Measurements from ENCODE around the gene HFM1. TPM values are rescaled to one million over a fixed set of nuclear protein-coding genes. Genes with fewer than 3 reads are reported as not detected.

The HFM1 gene
- total RNA-seq, 3 donors from 2014 or later (not counting 1 experiment from before 2014, with no cell fraction given) = 0.86 TPM; not detected in 2

DNA sequence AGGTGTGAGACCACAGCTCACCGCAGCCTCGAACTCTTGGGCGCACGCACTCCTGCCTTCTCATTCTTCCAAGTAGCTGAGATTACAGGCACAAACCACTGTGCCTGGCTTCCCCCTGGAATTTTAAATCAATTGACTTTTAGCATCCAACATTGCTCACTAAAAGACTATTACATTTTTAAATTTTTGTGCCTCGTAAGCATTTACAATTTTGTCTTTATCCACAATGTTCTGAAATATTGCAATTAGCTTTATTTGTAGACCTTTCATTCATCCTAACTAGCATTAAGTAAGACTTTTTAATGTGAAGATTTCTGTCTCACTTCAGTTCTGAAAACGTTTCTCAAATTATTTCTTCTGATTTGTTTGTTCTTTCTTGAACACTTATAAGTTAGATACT, 122.9 kb downstream of the HFM1 start:
- Histone ChIP-seq H3K36me3 (ENCODE audit: control insufficient read depth, insufficient read depth, low read length) (no peaks in the 10 kb centered on the region), H3K27ac (ENCODE audit: low read length) (no peak overlapping the region), H3K4me1 (ENCODE audit: control insufficient read depth, insufficient read depth, low read length) (no peaks in the 10 kb centered on the region), H3K27me3 (ENCODE audit: control insufficient read depth, insufficient read depth, low read length) (no peaks in the 10 kb centered on the region), H3K9me3 (ENCODE audit: control insufficient read depth, insufficient read depth, low read length) (no peaks in the 10 kb centered on the region), H3K4me3 (ENCODE audit: low read length) (no peak overlapping the region)
- H3K36me3 Mint-ChIP-seq = no peaks in the 10 kb centered on the region
- DNase-seq (no peak), ATAC-seq (no peak)
- WGBS (ENCODE audit: insufficient coverage) = 76% methylated on average over 5 of the region's 6 CpGs
- H3K9me3 Mint-ChIP-seq = no peaks in the 10 kb centered on the region
- no peaks in the 10 kb centered on the region for H3K4me1 Mint-ChIP-seq
- TF ChIP-seq, protein P1, sequence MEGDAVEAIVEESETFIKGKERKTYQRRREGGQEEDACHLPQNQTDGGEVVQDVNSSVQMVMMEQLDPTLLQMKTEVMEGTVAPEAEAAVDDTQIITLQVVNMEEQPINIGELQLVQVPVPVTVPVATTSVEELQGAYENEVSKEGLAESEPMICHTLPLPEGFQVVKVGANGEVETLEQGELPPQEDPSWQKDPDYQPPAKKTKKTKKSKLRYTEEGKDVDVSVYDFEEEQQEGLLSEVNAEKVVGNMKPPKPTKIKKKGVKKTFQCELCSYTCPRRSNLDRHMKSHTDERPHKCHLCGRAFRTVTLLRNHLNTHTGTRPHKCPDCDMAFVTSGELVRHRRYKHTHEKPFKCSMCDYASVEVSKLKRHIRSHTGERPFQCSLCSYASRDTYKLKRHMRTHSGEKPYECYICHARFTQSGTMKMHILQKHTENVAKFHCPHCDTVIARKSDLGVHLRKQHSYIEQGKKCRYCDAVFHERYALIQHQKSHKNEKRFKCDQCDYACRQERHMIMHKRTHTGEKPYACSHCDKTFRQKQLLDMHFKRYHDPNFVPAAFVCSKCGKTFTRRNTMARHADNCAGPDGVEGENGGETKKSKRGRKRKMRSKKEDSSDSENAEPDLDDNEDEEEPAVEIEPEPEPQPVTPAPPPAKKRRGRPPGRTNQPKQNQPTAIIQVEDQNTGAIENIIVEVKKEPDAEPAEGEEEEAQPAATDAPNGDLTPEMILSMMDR (IDR thresholded peaks at IDR 0.05) = no peak
- no peak overlapping the region for H3K4me3 Mint-ChIP-seq
- H3K27ac Mint-ChIP-seq = no peak overlapping the region
- peaks cover 10 to 18% of the 10 kb centered on the region in 2 donors for H3K27me3 Mint-ChIP-seq (ENCODE audit: low read depth in 2 of 2)
- intact Hi-C loops (cut with micrococcal nuclease) = loop anchor here (5.0 to 10.0 kb wide), 3 partner anchors 231 to 1343 kb away; partner anchors contain the start of genes GLMN and RPAP2

DNA sequence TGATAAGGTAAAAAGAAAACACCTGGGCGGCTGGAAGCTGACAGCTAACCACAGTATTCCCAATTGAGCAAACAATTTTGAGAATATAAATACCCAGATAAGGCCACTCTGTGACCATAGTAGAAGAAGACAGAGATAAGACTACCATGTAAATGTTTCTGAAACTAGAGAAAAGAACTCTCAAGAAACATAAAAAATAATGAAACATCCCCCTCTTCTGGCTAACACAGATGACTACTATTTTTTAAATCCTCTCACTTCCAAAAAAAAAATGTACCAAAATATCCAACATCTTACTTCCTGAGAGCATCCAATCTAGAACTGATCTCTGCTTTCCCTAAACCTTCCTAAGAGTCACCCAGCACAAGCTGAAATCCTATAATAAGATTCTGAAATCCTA, 125.9 kb downstream of the HFM1 start:
- intact Hi-C loops (cut with micrococcal nuclease) = loop anchor here (5.0 kb wide), 1 partner anchor 701 kb away; no protein-coding TSS in a partner anchor
- Mint-ChIP-seq H3K27me3 (ENCODE audit: low read depth in 2 of 2) (peaks cover 10 to 18% of the 10 kb centered on the region in 2 donors), H3K36me3 (no peaks in the 10 kb centered on the region), H3K4me3 (no peak overlapping the region), H3K4me1 (no peaks in the 10 kb centered on the region), H3K27ac (no peak overlapping the region), H3K9me3 (no peaks in the 10 kb centered on the region)
- no peaks in the 10 kb centered on the region for H3K4me1 ChIP-seq (ENCODE audit: control insufficient read depth, insufficient read depth, low read length)
- peak in 1 of 2 donors; percentile 2 for DNase-seq
- H3K4me3 ChIP-seq (ENCODE audit: low read length) = no peak overlapping the region
- no peak overlapping the region for H3K27ac ChIP-seq (ENCODE audit: low read length)
- no peak for ATAC-seq
- no CpG with 5 or more reads among the region's 1 CpG for WGBS (ENCODE audit: insufficient coverage)
- H3K36me3 ChIP-seq (ENCODE audit: control insufficient read depth, insufficient read depth, low read length) = no peaks in the 10 kb centered on the region
- TF ChIP-seq, protein P1 (IDR thresholded peaks at IDR 0.05) = no peak
- no peaks in the 10 kb centered on the region for H3K27me3 ChIP-seq (ENCODE audit: control insufficient read depth, insufficient read depth, low read length)
- no peaks in the 10 kb centered on the region for H3K9me3 ChIP-seq (ENCODE audit: control insufficient read depth, insufficient read depth, low read length)

DNA sequence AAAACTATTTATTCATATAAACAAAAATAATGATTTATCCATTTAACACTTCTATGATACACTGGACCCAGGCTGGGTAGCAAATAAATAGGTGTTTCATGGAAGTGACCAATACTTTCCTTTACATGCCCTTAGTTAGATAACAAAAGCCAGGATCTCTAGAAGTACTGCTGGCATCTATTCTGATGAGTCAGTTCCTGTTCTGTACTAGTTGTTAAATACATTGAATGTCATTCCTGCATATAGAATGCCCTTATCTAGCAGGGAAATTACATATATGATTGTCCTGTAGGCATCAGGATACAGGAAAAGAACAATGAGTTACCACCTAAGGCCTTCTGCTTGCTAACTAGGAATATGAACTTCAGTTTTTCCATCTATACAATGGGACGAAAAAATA, 130.8 kb downstream of the HFM1 start:
- Histone ChIP-seq H3K27ac (ENCODE audit: low read length) (no peak overlapping the region), H3K9me3 (ENCODE audit: control insufficient read depth, insufficient read depth, low read length) (no peaks in the 10 kb centered on the region), H3K27me3 (ENCODE audit: control insufficient read depth, insufficient read depth, low read length) (no peaks in the 10 kb centered on the region), H3K4me1 (ENCODE audit: control insufficient read depth, insufficient read depth, low read length) (no peaks in the 10 kb centered on the region), H3K4me3 (ENCODE audit: low read length) (no peak overlapping the region), H3K36me3 (ENCODE audit: control insufficient read depth, insufficient read depth, low read length) (no peaks in the 10 kb centered on the region)
- TF ChIP-seq, protein P1 (IDR thresholded peaks at IDR 0.05) = no peak
- ATAC-seq = no peak
- Mint-ChIP-seq H3K36me3 (no peaks in the 10 kb centered on the region), H3K9me3 (no peaks in the 10 kb centered on the region), H3K4me1 (no peaks in the 10 kb centered on the region), H3K27ac (no peak overlapping the region), H3K27me3 (ENCODE audit: low read depth in 2 of 2) (peaks cover 2 to 3% of the 10 kb centered on the region in 2 donors), H3K4me3 (no peak overlapping the region)
- no CpG with 5 or more reads among the region's 1 CpG for WGBS (ENCODE audit: insufficient coverage)
- DNase-seq = no peak
- intact Hi-C loops (cut with micrococcal nuclease) = no loop called here

DNA sequence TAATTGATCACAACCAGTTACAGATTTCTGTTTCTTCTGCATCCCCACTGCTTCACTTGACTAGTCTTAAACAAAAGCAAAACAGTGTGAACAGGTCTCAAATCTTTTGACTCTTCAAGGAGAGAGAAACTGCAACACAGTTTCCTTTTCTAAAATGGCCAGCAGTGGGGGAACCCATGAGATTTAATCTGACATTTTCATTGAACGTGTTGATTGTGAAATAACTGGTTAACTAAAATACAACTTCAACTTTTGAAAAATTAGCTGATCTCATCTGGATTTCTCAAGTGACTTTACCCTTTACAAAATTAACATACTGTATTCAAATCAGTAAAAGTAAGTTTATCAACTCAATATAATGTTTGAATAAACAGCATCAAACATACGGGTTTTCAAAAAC, 143.0 kb downstream of the HFM1 start:
- intact Hi-C loops (cut with micrococcal nuclease) = no loop called here
- TF ChIP-seq, protein P1 (IDR thresholded peaks at IDR 0.05) = no peak

More for the DNA sequence above, 143.0 kb downstream of the HFM1 start:
- Histone ChIP-seq H3K4me3 (ENCODE audit: low read length) (no peak overlapping the region), H3K36me3 (ENCODE audit: control insufficient read depth, insufficient read depth, low read length) (no peaks in the 10 kb centered on the region), H3K27ac (ENCODE audit: low read length) (no peak overlapping the region), H3K9me3 (ENCODE audit: control insufficient read depth, insufficient read depth, low read length) (no peaks in the 10 kb centered on the region), H3K4me1 (ENCODE audit: control insufficient read depth, insufficient read depth, low read length) (no peaks in the 10 kb centered on the region), H3K27me3 (ENCODE audit: control insufficient read depth, insufficient read depth, low read length) (peaks cover 2% of the 10 kb centered on the region)
- no peaks in the 10 kb centered on the region for H3K36me3 Mint-ChIP-seq
- H3K27ac Mint-ChIP-seq = no peak overlapping the region
- H3K4me1 Mint-ChIP-seq = no peaks in the 10 kb centered on the region
- WGBS (ENCODE audit: insufficient coverage) = 78% methylated on average over 1 of the region's 2 CpGs
- ATAC-seq (no peak), DNase-seq (no peak)
- no peaks in the 10 kb centered on the region for H3K9me3 Mint-ChIP-seq
- H3K27me3 Mint-ChIP-seq (ENCODE audit: low read depth in 2 of 2) = peaks cover 3 to 4% of the 10 kb centered on the region in 2 donors
- H3K4me3 Mint-ChIP-seq = no peak overlapping the region
